ENCODE data around the gene DMD.

DMD gene

DNA sequence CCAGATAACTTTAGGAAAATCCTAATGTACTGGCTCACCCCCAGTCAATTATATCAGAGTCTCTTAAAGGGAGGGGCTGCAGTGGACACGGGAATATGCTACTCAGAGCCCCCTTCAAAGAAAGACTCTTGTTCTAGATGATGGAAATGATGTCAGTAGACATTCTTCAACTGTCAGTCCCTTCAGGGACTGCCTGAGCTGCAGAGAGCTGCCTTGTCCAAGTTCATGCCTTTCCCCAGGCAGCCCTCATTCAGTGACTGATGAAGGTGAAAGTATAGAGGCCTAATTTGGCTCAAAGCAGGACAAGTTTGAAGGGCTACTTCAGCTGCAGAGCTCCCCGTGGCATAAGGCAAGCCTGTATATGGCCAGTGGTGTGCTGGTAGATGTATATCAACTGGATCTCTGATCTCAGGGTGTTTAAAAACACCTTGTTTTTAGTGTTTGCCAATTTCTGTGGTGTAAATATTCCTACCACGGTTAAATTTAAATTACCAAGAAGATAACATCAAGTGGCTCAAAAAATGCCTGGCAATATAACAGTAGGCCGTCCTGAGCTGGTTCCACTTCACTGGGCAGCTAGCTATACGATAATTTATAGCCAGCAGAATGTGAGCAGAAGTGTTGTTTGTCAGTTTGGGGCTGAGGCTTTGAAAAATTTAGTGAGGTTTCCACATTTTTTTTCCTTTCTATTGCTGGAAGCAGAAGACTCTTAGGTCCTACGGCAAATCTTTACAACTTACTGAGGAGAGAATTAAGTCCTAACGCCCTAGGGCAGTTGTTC lies 1390.7 kb downstream of the DMD start:
- no peak for DNase-seq

DNA sequence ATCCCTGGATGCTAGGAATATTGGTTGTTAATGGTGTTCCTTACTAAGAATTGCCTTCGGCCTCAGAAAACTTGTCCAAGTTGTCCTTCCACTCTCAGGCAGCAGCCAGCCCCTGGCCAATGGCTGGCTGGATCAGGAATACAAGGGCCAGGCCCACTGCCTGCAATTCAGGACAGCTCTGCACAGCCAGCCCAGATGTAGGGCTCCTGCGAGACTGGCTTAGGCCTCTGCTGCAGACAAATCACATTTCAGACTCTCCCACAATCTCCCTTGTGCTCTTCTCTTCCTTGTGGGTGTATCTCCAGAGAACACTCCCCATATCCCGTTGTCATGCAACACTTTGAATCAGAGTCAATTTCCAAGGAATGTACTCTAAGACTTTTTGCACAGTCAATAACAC lies 1391.9 kb downstream of the DMD start:
- no peak for DNase-seq

DNA sequence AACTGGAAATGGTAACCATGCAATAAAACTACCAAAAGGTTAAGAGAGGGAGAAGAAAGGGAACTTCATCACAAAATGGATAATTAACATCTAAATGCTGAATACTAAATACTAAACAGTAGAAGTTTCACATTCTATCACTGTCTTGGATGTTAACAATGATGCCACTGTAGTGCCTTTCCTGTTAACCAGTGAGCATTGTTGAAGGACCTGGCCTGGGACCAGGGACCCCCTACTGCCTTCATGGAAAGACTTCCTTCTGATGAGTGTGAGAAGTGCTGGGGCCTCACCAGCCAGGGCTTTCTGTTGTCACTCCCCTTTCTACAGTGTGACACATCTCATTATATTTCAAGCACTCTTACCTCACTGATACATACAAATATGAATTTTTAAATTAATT lies 1400.2 kb downstream of the DMD start:
- DNase-seq, result no peak

DNA sequence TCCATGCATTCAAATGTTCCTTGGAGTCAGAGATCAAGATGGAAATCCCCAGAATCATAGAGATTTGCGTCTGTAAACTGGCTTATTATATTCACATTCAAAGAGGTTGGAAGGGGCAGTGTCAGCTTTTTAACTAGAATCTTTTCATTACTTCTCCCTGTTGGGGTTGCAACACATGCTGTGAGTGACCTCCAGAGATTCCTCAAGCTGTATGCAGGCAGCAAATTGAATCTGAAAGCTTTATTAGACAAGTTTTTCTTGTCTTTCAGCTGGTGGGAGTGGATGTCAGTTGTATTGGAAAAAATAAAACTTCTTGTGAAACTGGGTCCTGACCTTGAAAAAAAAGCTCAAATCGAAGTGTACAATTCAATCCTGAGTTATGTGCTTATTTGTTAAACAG lies 1403.0 kb downstream of the DMD start:
- DNase-seq, result no peak

DNA sequence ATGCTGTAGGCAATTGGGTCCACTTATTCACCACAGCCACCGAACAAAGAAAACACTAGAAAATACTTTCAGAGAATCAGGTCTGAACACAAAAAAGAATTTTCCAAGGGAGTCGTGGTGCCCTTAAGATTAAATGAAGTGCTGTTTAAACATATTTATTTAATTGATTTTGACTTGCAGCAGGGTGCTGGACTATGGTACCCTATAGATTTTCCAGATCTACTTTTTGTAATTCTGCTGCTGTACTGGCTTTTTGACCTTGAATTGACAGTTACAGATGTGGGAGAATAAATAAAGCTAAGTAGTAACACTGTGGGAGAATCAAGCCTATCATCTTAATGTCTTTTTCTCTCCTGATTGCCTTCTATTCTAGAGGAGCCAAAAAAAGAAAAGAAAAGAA lies 1404.2 kb downstream of the DMD start:
- no peak for DNase-seq

DNA sequence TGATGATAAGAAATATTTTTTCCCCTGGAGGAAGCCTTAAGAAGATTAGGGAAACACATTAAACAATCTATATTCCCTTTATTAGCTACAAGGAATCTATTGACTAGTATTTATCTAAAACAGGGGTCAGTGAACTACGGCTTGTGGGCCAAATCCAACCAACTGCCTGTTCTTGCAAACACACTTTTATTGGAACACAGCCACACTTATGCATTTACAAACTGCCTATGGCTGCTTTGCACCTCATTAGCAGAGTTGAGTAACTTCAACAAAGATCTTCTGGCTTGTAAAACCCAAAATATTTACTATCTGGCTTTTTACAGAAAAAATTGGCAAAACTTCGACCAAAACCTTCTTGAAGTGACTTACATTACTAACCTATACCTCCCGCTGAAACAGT lies 1405.6 kb downstream of the DMD start:
- DNase-seq, result no peak

DNA sequence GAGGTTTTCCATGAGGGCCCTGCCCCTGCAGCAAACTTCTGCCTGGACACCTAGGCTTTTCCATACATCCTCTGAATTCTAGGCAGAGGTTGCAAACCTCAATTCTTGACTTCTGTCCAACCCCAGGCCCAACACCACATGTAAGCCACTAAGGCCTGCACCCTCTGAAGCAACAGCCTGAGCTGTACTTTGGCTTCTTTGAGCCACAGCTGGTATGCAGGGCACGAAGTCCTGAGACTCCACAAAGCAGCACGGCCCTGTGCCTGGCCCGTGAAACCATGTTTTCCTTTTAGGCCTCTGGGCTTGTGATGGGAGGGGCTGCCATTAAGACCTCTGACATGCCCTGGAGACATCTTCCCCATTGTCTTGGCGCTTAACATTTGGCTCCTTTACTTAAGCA lies 1411.1 kb downstream of the DMD start:
- DNase-seq, result no peak

DNA sequence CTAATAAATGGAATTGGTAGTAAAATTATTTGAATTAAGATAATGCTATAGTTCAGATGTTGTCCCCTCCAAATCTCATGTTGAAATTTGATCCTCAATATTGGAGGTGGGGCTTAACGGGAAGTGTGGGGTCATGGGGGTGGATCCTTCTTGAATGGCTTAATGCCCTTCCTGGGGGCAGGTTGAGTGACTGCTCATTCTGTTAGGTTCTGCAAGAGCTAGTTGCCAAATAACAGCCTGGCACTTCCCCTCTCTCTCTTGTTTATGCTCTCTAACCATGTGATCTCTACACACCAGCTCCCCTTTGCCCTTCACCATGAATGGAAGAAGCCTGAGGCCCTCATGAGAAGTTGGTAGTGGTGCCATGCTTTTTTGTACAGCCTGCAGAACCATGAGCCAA lies 1414.7 kb downstream of the DMD start:
- DNase-seq, result no peak

DNA sequence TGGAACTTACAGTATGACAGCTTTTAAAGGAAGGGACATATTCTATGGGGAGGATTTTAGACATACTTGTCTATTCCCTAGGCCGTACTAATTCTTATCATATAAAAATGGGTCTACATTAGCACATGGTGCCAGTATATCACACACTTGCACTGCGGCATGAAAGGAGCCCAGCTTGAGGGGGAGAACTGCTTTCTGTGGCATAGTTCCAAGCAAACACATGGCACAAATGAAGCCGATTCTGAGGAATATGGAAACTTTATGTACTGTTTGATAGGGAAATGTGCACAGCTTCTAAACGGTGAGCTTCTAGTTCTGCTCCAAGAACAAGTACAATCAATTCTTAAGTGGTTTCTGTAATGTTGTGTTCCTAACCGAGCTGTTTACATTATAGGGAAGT lies 1463.9 kb downstream of the DMD start:
- DNase-seq, result no peak

DNA sequence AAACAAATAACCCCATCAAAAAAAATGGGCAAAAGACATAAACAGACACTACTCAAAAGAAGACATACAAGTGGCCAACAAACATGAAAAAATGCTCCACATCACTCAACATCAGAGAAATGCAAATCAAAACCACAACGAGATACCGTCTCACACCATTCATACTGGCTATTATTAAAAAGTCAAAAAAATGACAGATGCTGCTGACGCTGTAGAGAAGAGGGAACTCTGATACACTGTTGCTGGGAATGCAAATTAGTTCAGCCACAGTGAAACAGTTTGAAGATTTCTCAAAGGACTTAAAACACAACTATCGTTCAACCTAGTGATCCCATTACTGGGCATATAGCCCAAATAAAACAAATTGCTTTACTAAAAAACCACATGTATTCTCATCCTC lies 1468.3 kb downstream of the DMD start:
- DNase-seq, result no peak

DNA sequence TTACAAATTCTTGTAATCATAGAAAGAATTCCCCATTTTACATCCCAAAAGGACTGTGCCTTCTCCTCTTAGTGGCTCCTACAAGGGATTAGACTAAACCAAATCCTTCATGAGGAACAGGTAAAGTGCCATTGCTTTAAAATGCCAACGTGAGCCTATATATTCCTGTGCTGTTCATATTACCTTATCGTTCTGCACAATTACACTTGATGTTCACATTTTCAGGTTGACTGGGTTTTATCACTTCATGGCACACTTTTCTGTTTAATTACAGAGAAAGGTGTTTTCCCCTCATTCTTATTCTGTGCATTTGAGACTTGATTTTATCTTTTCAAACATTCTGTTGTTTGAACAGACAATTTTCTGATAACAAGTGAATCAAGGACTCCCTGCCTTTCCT lies 1493.9 kb downstream of the DMD start:
- DNase-seq, result no peak

DNA sequence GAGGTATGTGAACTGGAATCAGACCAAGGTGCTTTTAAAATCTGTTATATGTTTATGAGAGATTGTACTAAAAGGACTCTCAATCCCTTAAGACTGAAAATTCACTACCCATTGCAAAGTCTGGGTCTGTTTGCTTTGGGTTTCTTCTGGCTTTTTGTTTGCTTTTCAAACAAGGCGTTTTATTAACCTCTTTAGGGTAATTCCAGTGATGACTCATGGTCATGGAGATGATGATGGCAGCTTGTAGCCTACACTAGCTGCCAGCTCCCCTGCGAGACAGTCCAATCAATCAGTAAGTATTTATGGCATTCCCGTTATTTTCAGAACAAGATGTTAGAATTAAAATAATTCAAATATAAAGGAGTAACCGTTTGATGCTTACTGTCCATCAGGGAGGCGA lies 1495.7 kb downstream of the DMD start:
- DNase-seq, result no peak

DNA sequence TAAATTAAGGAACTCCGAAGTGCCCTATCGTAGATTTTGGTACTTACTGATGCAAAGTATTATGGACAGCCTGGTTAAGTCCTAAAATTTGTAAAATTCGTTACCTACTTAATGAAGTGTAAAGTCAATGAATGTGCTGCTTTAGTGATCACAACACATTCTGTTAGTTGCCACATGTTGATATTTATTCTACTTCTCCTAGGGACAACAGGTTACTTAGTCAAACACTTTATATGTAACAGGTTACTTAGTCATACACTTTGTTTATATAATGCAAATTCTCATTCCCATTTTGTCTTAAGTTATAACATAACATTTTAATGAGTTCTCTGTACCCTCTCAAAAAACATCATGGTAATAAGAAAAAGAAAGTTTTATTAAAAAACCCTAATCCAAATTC lies 1496.6 kb downstream of the DMD start:
- DNase-seq, result no peak

DNA sequence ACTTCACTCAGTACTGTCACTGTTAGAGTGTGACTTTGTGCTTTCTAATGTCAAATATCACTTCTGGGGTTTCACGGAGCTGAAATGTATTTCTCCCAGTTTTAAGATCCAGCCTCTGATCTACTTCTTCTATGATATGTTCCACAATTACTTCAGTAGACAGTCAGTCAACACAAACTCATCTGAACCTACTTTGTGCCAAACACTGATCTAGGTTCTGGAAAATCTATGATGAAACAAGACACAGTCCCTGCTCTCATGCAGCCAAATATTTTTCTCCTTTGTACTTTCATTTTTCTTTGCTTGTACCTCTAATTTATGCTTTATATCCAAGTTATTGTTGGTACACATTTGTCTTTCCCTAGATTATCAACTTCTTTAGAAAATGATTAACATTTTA lies 1498.2 kb downstream of the DMD start:
- no peak for DNase-seq

DNA sequence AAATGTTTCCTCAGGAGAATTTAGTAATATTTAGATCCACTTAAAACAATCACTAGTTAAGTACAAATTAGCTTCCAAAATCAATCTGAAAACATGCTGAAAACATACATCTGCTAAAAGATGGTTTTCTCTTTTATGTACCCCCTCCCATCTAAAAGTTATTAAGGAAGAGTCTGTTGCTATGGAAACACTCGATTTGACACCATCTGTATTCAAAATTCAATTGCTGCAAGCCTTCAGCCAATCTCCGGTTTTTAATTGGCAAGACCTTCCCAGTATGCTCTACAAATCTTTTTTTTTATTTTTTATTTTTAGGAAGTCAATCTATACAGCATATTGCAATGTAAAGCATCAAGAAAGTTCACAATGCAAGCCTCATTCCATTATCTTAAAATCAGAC lies 1500.2 kb downstream of the DMD start:
- DNase-seq, result no peak

DNA sequence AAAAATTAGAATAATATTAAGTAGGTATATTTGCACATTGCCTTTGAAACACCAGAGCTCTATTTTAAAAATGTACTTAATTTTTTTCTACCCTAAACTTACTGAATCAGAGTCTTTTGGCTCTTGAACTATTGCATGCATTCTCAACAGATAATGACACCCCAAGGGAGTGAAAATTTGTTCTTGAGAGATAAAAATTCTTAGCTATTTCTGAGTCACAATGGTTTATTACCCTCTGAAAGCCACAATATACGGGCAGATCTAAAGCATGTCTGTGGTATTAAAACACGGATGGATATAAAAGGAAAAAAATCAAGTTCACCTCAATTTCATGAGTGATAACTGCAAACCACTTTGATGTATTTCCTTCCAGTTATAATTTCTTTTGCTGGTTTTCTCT lies 1503.2 kb downstream of the DMD start:
- no peak for DNase-seq

DNA sequence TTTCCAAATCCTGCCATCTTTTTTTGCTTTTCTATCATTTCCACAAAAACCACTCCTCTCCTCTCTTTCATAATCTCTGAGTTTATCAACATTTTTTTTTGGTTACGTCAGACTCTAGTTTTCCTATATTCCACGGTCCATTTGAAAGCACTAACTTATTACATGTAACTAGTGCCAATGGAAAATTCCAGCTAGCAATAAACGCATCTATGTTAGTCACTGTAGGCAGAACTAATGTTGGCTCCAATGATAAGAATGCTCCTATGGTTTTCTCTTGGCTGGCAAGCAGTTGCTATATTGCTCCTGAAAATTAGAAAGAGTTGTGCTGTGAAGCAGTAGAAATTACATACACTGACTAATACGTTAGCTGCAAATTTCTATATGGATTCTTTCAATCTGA lies 1504.9 kb downstream of the DMD start:
- DNase-seq, result no peak

DNA sequence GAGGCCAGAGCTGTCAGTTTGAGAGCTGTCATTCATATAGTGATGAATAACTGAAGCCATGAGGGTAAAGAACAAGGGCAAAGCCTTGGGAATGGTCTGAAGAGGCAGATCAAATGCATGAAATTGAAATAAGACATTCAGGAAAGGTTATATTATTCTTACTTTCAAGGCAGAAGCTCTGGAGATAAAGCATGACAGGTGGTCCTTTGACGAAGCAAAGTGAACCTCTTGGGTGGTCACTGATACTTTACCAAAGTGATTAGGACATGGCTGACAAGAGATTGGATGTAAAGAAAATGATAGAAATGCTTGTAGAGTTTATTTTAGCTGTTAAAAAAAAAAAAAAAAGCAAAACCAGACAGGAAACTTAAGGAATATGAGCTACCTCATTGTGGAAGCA lies 1505.5 kb downstream of the DMD start:
- no peak for DNase-seq

DNA sequence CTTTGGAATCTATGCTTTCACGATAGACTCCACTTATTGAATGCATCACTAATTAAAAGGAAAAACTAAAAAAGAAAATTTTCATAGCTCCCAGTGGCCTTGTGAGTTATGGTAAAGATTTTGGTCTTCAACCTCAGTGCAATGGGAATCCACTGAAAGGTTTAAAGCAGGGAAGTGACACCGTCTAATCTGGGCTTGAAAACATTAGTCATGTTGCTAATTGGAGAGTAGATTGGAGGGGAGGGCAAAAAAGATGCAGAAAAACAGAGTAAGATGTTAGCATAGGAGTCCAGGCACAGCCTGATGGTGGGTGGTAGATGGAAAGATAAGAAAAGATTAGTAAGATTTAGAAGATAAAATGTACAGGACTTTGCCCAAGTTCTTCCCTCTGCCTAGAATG lies 1506.4 kb downstream of the DMD start:
- no peak for DNase-seq

DNA sequence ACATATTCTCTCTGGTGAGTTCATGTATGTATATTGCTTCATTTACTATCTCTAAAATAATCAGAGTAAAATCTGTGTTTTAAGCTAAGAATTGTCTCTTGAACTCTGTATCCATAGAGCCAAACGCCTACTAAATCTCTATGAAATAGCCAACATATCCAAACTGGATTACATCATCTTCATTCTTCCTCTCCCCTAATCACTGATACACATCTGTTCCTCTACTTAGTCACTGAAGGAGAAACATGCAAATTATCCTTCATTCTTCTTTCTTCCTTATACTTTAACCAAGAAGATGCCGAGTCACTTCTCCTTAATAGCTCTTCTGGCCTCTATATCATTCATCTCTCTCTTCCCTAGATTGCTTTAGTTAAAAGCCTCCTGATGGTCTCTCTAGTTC lies 1509.1 kb downstream of the DMD start:
- DNase-seq, result no peak

DNA sequence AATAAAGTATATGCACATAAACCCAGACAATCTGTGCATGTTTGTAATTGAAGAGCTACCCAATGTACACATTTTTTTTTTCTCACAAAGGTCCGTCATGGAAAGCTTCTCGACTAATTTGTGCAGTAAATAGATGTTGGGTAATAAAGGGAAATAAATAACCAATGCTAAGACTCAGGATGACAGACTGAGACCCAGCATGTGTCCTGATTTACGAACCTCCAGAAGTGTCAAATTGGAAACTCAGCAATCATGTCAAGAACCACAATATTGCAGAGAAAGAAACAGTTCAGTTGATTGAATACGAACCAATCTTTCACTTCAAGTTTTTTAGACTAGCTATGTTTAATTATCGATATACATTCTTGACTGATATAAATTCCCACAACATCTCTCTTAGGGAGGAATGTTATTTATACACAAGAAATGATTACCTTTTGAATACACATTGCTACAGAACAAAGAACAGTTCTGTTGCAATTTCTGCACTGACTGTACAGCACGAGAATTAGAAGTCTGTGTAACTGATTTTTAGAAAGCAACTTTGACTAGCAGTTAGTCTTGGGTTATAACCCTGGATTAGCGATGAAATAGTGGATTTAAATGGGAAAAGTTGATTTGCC lies 1513.9 kb downstream of the DMD start:
- DNase-seq, result no peak

DNA sequence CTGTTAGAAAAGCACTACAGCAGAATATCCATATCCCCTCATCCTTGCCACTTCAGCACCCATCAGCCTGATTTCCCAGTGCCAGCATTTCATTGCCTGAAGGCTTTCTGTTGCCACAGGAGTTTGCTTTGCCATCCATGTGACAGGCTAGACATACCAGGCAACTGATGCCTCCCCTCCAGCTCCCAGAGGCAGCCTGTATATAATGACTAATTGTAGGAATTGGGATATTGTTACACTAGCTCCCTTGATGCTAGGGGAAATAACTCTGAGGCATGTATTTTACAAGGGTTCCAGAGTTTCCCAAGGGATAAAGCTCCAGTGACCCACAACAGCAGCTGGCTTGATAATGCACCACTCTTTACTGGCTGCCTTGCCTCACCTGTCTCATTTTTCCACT lies 1531.5 kb downstream of the DMD start:
- DNase-seq, result no peak

DNA sequence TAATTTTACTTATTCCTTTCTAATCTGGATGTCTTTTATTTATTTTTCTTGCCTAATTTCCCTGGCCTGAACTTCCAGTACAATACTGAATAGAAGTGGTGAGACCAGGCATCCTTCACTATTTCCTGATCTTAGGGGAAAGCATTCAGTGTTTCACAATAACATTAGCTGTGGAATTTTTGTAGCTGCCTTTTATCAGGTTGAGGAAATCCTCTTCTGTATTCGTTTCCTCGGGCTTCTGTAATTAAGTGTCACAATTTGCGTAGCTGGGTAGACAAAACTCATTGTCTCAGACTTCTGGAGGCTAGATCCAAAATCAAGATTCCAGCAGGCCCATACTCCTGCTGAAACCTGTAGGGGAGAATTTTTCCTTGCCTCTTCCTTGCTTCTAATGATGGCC lies 1541.1 kb downstream of the DMD start:
- no peak for DNase-seq

DNA sequence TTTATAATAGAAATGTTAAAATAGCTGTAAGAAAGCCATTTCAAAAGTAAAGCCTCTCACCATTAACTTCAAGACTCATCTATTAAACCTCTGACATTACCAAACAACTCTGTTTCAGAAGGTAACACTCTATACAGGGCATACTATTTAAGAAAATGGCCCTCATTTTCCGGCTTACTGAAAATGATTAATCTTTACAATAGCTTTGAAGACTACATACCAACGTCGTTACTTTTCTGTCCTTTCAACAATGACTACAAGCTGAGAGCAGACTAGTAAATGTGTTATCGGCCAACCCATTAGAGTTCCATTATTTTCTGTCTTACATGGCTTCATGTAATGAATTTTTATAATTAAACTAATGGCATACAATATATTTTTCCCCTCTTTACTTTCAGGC lies 1545.9 kb downstream of the DMD start:
- no peak for DNase-seq

DNA sequence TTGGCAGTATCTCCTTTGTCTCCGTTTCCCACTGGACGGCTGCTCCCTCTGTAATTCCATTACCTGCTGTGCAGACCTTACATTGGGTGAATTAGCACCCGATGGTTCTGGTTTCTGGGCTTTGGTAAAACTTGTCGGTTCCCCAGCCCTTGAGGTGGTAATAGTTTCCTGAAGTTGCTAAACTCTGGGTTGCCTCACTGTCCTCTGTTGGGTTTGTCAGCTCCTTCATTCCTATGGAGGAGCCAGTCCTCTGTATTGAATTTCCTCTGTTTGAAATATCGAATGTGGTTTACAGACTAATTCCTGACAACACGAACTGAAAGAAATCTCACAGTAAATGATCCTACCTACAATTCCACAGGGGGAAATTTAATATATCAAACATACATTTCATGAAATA lies 1548.2 kb downstream of the DMD start:
- no peak for DNase-seq

All from NCI-H526 treated with DMSO at 0.1 percent for 48 hours (cell line).